K562 (cell line): ENCODE results near the gene REPS1. TPM values are rescaled to one million over a fixed set of nuclear protein-coding genes. Genes with fewer than 3 reads are reported as not detected.

Source experiments
- HDAC2 ChIP-seq: fragments of 450-650 bp; IDR thresholded peaks from 2 replicates; pipeline ENCODE4 v1.6.1; 2016; ENCODE audit warnings: mild to moderate bottlenecking
- HMGXB4 ChIP-seq: sonication (generic); formaldehyde crosslinking; IDR thresholded peaks from 2 replicates; pipeline ENCODE4 v1.8.1; 2023; ENCODE audit warnings: mild to moderate bottlenecking, missing genetic modification reagents
- MLLT1 ChIP-seq, 2 experiments: fragments of 450-650 bp; IDR thresholded peaks; 2 replicates each; pipeline ENCODE4 v1.6.1; 2016
- NR2C2 ChIP-seq, 2 experiments: fragments of 200-800 bp in 1 of 2; sonication (Bioruptor generic) in 1 of 2; sonication (generic) in 1 of 2; formaldehyde crosslinking in 1 of 2; IDR thresholded peaks; 2 replicates each; pipeline versions ENCODE4 v1.6.1 to v1.8.0; 2016 to 2022; ENCODE audit warnings: mild to moderate bottlenecking in 1 of 2, missing compliant biosample characterization in 1 of 2, missing genetic modification characterization in 1 of 2, missing genetic modification reagents in 1 of 2
- PHB ChIP-seq: fragments of 250-450 bp; sonication (Bioruptor Pico); IDR thresholded peaks from 2 replicates; pipeline ENCODE4 v1.5.0; 2021
- PHF20 ChIP-seq: fragments of 450-650 bp; IDR thresholded peaks from 2 replicates; pipeline ENCODE4 v1.6.1; 2018; ENCODE audit not compliant: partially characterized antibody
- RBFOX2 ChIP-seq: fragments of 200-400 bp; formaldehyde crosslinking; IDR thresholded peaks from 2 replicates; pipeline ENCODE4 v1.6.1; 2017; ENCODE audit warnings: low read depth, mild to moderate bottlenecking, low read length, moderate library complexity
- RNF2 ChIP-seq: sonication (generic); IDR thresholded peaks from 2 replicates; pipeline ENCODE4 v1.6.1; 2016
- SAFB ChIP-seq: fragments of 200-400 bp; formaldehyde crosslinking; IDR thresholded peaks from 2 replicates; pipeline ENCODE4 v1.6.1; 2017; ENCODE audit warnings: low read depth, low read length, borderline replicate concordance
- SUPT5H ChIP-seq: fragments of 450-650 bp; IDR thresholded peaks from 2 replicates; pipeline ENCODE4 v1.6.1; 2016
- YY1 ChIP-seq, 3 experiments: IDR thresholded peaks; 2 replicates each; pipeline ENCODE4 v1.6.1; 2011; ENCODE audit warnings: low read length in 2 of 3, mild to moderate bottlenecking in 2 of 3, moderate library complexity in 2 of 3, borderline replicate concordance in 1 of 3, control low read depth in 1 of 3, low read depth in 1 of 3; ENCODE audit not compliant: insufficient read depth in 3 of 3, insufficient replicate concordance in 2 of 3, control insufficient read depth in 1 of 3, insufficient read length in 1 of 3; ENCODE audit errors: extremely low read depth in 1 of 3
- ZBTB40 ChIP-seq, 2 experiments: fragments of 450-650 bp in 1 of 2; sonication (generic) in 1 of 2; formaldehyde crosslinking in 1 of 2; IDR thresholded peaks; 2 replicates each; pipeline versions ENCODE4 v1.7.1 to v1.9.0; 2016 to 2022; ENCODE audit warnings: inconsistent platforms in 1 of 2, mild to moderate bottlenecking in 1 of 2, missing genetic modification reagents in 1 of 2
- polyA plus RNA-seq, 8 experiments: library from polyadenylated mRNA; depleted of rRNA in 4 of 8; stranded (reverse) in 5 of 8; unstranded in 3 of 8; fragments of >200 nt; fragmentation: Nextera tagmentation in 2 of 8; fragmentation: Illumina TruSeq in 1 of 8; extraction: Ambion mirVana in 2 of 8; extraction: Trizol in 1 of 8; gene quantifications; 2 replicates each; pipeline versions ENCODE4 v1.2.1 to v1.2.3, GENCODE V29; 2011 to 2014; ENCODE audit warnings: inconsistent platforms in 1 of 8, missing spikeins in 1 of 8
- total RNA-seq, 7 experiments: library from RNA; depleted of rRNA in 6 of 7; stranded (reverse); fragments of >200 nt in 6 of 7; fragmentation: Illumina TruSeq in 2 of 7; extraction: Trizol in 2 of 7; gene quantifications; 2 replicates each; pipeline versions ENCODE4 v1.2.1 to v1.2.3, GENCODE V29; 2011 to 2021; ENCODE audit warnings: low replicate concordance in 1 of 7

Gene REPS1
- total and polyA plus RNA-seq, 9 of the 15 experiments (the other 6 are each of a cell fraction or from before 2014, with no cell fraction given): 7.9 to 36.0 (median 27.8) TPM

GRCh38 chr6:138987643-138988468 is at the start of gene REPS1 (continued):
- TF ChIP-seq NR2C2 (CRISPR knock-in tag; IDR thresholded peaks at IDR 0.05) (no peak), NR2C2 (tag; IDR thresholded peaks at IDR 0.05) (peak; percentile 52; the same call in 1 of the 2 replicates), HMGXB4 (CRISPR knock-in tag) (peak; percentile 53; the same call in 1 of the 2 replicates), SAFB (peak; percentile 54; the same call in 1 of the 2 replicates), YY1 (IDR thresholded peaks at IDR 0.05; ENCODE audit: borderline replicate concordance in 1 of 3, control insufficient read depth in 1 of 3, extremely low read depth in 1 of 3, insufficient read depth in 3 of 3, insufficient read length in 1 of 3, insufficient replicate concordance in 2 of 3, low read depth in 1 of 3, low read length in 2 of 3) (peak; percentile 64 to 94 (median 89)), HDAC2 (0 out of 2 replicates have a peak, but pooled peaks have one; percentile 14), RBFOX2 (peak; percentile 98), RNF2 (peak; percentile 57; the same call in 1 of the 2 replicates), PHF20 (peak; percentile 68), MLLT1 (IDR thresholded peaks at IDR 0.05) (0 out of 4 replicates have a peak, but pooled peaks of 1 of the 2 experiments have one; percentile 52), SUPT5H (peak; percentile 90), PHB (CRISPR knock-in tag) (no peak), ZBTB40 (IDR thresholded peaks at IDR 0.05) (peak; percentile 47; the same call in 1 of the 2 replicates), ZBTB40 (CRISPR knock-in tag; IDR thresholded peaks at IDR 0.05) (no peak)
